Stimulated activated CD4-positive, alpha-beta T cell treated with anti-CD3 and anti-CD28 coated beads, Interleukin-12 subunit alpha, Interleukin-12 subunit beta, amount 100 ng/mL, for 4 hours (primary cell): ENCODE results near the gene ITGA2.

Experiments
- DNase-seq: peaks from one replicate; pipeline ENCODE4 v3.0.0-alpha.2; 2020

ITGA2 gene

DNA sequence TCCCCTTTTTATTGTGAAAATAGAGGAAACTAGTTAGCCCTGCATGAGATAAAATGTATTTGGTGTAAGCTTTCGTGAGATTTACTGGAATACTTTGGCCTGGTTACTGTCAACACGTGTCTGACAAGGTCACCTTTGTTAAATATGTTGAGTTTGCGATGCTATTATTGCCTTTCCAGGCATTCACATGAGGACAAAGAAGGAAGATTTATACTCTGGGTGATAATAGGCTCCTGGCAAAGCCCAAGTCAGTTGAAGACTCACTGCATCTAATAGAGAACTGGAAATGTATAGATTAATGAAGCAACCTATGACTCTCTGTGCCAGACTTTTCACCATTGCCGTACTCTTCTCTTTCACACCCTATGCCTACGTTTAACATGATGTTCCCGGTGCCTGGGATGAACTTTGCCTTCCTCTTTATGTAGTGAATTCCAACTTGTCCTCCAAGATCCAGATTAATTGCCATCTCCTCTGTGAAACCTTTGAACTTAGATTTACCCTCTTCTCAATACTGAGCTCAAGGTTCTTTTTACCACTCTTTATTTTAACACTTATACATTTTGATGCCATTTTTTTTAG lies 33.9 kb downstream of the ITGA2 start:
- DNase-seq: no peak

DNA sequence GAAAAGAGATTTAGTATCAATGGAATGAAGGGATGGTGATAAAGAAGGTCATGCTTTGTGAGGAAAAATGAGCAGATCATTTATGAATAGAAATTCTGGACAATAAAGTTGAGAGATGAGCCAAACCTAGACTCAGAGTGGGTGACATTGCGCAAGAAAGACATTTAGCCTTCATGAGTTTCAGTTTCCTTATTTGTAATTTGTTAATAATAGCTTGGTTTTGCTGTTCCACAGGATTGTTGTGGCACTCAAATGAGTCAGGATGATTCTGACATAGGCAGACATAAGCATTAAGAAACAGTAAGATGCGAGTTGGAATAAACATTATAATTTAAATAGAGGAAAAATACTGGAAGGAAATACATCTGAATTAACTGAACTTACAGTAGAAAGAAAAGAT lies 34.8 kb downstream of the ITGA2 start:
- DNase-seq: no peak

DNA sequence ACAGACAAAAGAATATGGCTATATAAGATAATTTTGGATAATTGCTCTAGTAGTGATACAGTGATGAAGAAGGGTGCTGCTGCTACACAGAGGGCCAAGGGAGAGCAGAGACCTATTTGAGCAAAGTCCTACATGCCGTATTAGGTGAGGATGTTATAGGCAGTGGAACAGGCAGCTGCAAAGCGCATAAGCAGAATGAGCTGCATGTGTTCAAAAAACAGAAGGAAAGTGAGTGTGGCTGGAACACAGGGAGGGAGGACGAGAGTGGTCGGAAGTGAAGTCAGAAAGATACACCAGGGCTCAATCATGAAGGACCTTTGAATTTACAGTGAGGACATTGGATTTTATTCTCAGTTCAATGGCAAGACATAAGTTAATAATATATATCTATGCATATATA lies 35.4 kb downstream of the ITGA2 start:
- DNase-seq: no peak

DNA sequence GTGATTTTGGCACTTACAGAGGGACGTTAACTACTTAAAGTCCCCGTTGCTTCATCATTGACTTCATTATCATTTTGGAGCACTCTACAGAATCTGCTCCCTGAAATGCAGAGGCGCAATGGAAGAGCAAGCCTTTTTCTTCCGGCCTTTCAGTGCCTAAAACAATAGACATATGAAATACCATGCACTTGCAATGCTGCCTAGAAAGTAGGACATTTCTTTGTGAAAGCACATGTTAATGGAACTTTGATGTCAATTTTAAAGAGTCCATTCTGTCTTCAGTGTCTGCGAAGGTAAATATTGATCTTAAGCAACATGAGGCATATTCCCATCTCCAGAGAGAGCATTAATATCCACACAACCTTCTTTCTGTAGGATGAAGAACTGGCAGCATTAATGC lies 36.3 kb downstream of the ITGA2 start:
- no peak for DNase-seq

DNA sequence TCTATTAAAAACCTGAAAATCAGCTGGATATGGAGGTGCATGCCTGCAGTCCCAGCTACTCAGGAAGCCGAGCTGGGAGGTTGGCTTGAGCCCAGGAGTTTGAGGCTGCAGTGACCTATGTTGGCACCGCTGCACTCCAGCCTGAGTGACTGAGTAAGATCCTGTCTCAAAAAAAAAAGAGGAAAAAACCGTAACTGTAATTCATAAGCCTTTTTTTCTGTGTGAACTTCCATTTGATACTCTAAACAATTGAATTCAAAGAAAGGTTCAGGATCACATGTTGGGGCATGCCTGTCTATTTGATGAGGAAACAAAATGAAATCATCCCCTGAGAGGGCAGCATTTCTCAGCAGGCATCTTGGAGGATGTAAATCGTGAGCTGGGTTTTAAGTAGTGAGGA lies 38.8 kb downstream of the ITGA2 start:
- DNase-seq: no peak

DNA sequence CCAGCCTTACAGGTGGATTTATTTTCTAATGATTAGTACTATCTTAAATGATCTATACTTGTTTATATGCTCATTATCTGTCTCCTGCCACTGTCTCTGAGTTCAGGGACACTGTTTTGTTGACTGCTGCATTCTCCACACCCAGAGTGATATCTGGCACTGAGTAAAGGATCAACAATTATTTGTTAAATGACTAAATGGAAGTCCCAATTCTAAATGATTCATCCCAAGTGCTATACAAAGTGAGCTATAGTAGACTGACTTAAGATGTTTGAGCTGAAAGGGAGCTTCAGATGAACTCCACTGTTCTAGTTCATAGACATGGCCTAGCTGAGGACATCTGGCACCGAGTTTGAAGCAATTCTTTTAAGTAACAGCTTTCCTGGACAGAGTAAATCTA lies 40.5 kb downstream of the ITGA2 start:
- DNase-seq: no peak

DNA sequence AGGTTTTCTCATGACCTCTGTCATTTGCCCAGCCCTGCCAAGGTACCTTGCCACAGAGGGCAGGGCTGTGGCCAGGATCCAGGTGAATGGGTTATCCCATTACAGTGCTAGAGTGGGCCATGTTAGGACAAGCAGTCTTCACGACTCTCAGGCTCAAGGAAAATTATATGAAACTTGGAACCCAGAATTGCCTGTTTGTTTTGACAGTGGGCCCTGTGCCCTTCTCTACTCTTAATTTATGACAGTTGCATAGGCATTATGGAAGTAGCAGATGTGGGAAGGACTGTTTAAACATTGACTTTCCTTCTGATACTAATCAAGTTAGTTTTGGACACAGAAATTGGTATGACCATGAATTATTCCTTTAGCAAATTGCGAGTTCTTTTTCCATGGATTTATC lies 41.7 kb downstream of the ITGA2 start:
- no peak for DNase-seq

DNA sequence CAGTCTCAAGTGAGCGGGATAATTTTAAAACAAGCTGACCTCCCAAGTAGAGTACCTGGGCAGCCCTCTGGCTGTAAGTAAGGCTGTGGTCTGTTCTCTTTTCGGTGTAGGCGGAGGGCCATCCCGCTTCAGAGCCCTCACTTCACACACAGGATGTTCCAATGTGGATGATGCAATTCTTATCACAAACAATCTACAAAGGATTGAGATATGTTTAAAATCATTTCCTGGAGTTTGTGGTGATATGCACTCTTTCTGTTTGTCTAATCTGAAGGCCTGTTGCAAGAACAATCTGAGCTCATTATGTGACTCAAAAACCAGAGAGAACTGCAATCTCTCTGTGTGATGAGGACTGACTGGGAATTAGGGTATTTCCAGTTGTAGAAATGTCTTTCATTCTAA lies 42.5 kb downstream of the ITGA2 start:
- no peak for DNase-seq

DNA sequence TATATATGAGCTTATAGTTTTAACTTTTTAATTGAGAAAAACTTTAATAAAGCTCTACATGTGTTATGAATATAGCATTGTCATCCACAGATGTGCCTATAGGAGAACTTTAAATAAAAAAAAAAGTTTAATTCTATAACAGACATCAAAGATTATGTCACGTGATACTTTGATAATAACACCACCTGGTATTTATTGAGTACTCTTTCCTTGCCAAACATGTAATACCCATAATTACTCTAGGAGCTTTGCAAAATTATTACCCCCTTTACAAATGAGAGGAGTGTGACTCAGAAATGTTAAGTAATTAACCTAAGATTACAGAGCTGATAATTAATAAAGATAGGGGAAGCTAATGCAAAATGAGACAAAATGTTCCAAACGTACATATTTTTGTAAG lies 43.0 kb downstream of the ITGA2 start:
- no peak for DNase-seq

DNA sequence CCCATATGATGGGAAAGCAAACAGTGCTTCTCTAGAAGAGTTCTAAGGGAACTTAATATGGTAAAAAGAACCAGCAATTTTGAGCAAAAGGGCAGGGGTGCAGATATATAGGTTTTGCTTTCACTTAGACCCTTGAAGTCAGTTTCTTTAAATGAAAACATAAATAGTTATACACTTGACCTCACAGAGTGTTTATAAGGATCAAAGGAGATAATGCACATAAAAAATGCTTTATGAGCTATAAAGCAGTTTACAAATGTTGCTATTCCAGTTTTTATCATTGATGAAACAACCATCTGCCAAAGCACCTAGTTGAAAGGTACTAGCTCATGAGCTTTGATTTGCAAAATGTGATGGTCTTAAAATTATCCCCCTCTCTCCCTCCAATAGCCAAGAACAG lies 45.7 kb downstream of the ITGA2 start:
- no peak for DNase-seq

DNA sequence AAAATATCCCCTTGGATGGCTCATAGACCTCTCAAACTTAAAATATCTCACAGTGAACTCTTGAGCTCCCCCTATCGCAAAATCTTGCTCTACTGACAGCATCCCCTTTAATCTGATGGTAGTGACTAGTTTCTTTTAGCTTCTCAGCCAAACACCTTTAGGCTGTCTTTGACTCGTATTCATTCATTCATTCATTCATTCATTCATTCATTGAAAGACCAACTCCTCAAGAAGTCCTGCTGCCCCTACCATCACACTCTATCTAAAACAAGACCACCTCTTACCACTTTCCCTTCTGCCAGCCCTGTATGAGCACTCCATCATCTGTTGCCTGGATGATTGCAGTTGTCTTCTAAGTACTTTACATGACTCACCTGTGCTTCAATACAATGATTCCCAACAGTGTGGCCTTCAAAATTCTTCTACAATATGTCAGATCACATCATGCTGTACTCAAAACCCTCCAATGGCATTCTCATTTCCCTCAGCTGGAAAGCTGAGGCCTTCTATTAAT lies 46.8 kb downstream of the ITGA2 start:
- no peak for DNase-seq

DNA sequence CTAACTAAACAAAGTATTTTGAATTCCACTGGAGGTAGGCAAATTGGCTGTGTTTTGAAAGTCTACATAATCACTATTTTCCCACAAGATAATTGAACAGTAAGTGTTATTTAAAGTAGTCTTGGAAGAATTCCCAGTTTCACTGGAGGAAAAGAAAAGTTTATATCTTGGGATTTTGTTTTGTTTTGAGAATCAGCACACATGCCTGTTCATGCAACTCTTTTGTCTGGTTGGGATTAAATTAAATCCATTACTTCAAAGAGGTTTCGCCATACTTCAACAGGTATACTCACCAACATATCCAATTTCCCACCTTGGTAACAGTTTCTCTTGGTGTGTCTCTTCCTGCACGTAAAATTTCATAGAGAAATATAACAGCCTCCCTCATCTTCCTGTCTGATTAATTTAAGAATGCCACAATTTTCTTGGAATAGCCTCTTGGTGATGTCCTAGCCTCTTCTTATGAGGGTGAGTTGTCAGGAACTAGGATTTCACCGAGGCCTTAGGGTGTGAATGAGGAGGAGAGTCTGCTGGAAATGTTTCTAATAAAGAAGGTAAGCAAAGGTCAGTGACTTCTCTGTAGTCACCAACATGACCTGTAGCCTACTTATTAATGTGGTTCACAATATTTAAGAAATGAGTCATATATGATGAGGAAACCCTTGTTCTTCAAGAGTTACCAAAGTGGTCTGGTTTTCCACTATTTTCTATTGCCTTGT lies 48.1 kb downstream of the ITGA2 start:
- DNase-seq: no peak

DNA sequence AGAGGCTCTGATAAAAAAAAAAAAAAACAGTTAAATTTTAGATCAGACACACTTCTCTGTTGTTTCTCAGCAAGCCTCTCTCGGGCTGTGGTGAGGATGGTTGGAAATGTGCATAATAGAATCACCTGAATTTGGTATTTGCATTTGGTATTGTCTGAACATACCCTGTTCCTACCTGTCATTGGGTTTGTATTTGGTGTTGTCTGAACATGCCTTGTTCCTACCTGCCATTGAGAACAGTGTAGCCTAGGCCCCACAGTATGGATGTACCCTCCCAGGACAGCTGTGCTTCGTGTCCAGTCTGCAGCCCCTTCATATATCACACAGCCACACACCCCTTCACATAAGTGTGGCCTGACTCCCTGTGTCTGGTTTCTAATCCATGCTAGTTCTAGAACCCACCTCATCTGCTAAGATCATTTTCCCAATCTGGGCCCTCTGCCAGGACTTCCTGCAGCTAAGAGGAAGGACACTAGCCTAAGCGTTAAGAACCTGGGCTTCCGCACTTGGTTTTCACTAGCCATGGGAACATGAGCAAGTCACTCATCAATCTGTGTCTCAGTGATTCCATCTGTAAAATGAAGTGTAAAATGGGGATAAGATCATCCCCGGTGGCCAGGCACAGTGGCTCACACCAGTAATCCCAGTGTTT lies 49.2 kb downstream of the ITGA2 start:
- DNase-seq: no peak

DNA sequence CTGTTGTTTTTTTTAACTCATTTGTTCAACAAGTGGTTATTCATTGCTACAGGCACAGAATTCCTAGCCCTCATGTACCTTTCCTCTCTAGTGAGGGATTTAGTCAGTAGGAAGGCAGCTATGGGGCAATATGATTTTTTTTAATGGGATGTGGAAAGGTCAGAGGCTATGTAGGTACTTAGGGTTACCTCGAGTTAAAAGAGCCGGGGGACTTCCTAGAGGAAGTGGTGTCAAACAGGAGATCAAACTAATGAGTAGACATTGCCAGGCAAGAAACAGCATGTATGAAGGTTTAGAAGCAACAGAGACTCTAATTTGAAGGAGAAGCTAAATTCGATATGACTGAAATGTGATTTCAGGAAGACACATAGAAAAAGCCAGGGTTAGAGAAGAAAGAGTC lies 50.7 kb downstream of the ITGA2 start:
- no peak for DNase-seq

DNA sequence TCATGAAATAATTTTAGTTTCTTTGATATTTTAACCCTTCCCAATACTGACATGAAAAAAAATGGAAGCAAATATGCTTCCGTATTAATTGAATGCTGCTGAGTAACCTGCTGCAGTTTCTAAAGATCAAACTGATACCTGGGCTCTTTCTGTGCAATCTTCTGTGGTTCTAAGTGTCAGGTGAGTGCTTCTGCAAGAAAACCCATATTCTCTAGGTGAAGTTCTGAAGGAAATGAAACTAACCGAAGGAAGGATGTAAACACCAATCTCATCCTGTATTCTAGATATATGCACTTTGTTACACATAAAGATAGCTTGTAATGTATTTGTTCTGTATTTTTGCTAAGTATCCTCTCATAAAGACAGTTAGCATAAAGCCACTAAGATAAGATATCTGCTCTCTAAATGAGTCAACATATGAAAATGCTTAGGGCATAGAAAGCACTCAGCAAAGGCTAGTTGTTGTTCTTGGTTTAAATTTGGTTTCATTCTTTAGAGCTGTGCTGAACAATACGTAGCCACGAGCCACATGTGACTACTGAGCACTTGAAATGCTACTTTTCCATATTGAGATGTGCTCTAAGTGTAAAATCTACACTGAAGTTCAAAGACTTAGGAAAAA lies 52.0 kb downstream of the ITGA2 start:
- DNase-seq: no peak

DNA sequence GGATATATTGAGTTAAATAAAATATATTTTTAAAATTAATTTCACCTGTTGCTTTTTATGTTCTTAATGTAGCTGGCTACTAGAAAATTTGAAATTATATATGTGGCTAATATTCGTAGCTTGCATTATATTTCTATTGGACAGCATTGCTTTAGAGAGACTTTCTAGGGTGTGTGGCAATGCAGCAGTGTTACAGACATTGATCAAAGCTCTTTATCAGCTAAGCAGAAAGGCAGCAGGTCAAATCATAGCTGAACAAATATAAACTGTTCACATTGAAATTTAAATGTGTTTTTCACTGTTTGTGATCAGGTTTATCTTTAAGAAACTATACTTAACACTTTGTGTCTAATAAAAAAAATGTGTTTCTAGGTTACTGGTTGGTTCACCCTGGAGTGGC lies 52.6 kb downstream of the ITGA2 start:
- DNase-seq: no peak

DNA sequence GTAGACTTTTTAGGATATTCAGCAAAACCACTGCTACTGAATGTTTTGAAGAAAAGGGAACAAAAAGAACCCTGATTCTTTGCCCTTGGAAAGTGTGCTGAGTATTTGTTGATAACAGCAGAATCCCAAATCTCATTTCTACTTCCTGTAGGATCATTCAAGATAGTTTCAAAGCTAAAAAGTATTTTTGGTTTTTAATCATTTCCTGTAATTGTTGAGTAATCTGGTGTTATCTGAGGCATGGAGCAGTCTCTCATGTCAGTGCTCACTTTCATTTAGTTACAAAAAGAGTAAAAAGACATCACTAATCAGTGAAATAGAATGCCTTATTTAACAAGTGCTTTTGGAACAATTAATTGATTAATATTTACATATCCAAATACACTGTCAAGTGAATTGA lies 56.1 kb downstream of the ITGA2 start:
- DNase-seq: no peak

DNA sequence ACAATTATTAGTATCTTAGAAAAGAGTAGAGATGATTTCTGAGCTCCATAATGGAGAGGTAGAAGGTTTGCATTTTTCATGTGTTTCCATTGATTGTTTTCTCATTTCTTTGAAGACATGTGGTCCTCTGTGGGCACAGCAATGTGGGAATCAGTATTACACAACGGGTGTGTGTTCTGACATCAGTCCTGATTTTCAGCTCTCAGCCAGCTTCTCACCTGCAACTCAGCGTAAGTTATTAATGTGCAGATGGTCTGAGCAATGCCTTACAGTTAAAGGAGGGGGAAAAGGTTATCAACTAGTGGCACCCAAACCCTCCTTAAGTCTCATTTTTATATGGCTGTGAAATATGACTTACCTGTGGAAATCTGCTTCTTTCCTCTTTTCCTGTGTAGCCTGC lies 59.1 kb downstream of the ITGA2 start:
- DNase-seq: no peak

DNA sequence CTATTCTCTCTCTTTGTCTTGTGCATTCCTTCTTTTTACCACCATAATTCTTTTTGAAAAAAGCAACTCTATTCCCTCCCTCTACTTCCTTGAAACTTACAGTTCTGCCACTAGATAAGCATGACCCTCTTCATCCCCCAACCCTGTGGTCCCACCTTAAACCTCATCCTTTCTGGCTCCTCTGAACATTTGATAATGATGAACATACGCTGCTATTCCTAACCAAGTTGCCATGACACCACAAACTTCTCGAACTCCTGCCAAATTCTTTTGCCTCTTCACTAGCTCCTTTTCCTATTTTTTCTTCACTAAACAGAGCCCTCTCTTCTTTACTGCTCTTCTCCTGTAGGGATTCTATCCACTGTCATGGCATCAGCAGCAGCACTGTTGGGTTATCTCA lies 63.3 kb downstream of the ITGA2 start:
- no peak for DNase-seq

DNA sequence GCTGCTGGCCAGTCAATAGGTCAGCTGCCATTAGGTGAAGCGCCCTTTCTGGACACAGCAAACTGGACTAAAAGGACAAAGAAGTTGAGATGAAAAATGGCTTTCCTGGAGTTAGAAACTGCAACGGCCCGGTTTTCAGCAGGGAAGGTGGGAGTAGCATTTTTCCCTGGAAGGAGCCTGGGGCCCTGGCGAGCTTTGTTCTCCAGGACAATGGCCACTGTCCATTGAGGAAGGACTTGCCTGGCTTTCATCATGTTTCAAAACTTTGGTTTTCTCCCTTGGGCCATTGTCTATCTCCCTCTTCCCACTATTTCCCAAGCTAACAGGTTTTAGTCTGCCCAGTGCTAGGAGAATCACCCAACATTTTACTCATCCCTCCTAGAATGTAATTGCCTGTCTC lies 64.2 kb downstream of the ITGA2 start:
- DNase-seq: no peak

DNA sequence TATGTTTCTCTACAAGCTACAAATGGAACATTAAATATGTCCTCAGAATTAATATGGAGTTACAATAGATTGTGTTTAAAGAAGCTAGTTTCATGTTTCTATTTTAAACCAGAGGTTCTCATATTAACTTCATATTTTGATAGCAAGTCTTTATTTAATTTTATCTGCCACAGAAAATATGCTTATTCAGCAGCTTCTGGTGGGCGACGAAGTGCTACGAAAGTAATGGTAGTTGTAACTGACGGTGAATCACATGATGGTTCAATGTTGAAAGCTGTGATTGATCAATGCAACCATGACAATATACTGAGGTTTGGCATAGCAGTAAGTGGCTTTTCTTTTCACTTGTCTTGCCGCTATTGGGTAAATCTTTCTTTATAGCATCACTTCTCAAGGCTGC lies 66.2 kb downstream of the ITGA2 start:
- DNase-seq: no peak

DNA sequence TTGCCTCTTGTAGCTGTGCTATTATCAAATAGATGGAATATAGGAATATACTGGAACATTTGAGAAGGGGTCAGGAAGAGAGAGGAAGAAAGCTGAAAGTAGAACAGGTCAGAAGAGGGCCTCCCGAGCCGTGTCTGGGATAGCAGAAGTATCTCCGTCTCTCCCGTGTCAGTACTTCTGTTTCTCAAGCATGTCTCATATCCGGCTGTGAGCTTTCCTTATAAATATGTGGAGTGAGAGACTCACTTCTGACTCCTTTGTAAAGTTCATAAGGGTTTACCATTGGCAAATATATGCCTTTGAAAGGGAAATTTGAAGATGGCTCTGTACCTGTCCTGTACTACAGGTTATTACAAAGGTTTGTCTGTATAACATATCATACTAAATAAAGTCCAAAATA lies 70.1 kb downstream of the ITGA2 start:
- no peak for DNase-seq

DNA sequence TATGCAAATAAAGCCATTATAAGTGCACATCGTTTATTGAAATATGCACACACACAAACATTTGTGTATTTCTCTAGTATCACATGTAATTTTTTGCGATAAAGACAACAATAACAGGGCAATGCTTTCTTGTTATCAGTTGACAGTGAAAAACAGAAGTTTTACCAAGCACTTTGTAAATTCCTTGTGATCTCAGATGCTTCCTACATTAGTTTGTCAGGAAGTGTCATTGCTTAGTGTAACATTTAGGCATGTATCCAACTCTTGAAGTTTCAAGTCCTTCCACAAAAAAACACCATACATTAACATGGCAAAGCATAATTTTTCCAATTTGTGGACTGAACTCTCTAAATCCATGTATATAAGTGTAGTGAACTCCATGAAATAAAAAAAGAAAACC lies 74.0 kb downstream of the ITGA2 start:
- no peak for DNase-seq

DNA sequence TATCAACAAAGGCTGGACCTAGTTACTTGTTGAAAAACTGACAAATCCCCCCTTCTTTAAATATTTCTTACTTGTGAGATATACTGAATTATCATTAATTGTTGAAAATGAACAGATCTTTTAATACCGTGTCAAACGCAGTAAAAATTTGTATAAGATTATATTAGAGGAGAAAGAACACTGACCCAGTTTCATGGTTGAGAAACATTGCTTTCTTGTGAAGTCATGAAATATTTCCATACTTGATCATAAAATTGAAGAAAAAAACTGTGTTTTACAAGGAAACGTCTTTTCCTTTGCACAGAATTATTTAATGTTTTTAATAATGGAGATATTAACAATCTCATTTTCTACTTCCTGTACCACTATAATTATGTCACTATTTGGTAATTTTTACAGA lies 74.6 kb downstream of the ITGA2 start:
- no peak for DNase-seq
